HepG2 (cell line): ENCODE results near the gene CHD9. TPM values are rescaled to one million over a fixed set of nuclear protein-coding genes. Genes with fewer than 3 reads are reported as not detected.

Source experiments
- ATAC-seq: fragments of 200-7000 bp; cut with Tn5 transposase; 3 replicates; pipeline ENCODE4 v1.9.1; 2020; ENCODE audit warnings: mild to moderate bottlenecking, moderate library complexity
- BruUV-seq: library from RNA; stranded (reverse); fragments of 400-500 nt; replicated peaks from 2 replicates; lab custom pipeline; 2021; lab: Mats Ljungman, UMichigan
- CTCF ChIA-PET: fragments of 300-600 bp; formaldehyde crosslinking; extraction: SDS; loops from one replicate; lab custom pipeline; 2021; ENCODE audit warnings: low total read pairs, inconsistent platforms, low intra/inter-chr PET ratio; lab: Yijun Ruan, JAX
- POLR2A ChIA-PET: fragments of 350-600 bp; sonication (Branson Sonifier 250); formaldehyde crosslinking; loops from one replicate; lab custom pipeline; 2020; ENCODE audit warnings: antibody characterized with exemption, inconsistent platforms; lab: Yijun Ruan, JAX
- DNase-seq: peaks from one replicate; pipeline ENCODE4 v3.0.0-alpha.2; 2015; ENCODE audit warnings: low spot score
- FAIRE-seq: peaks from 3 replicates; lab custom pipeline; 2011; peaks lifted over from hg19 to GRCh38; lab: Jason Lieb, UNC
- H2AFZ ChIP-seq: one replicate; pipeline ENCODE4 v1.6.1; 2011; ENCODE audit warnings: low read length, inconsistent platforms
- H3K27ac ChIP-seq: fragments of 300-600 bp; 3 replicates; pipeline ENCODE4 v1.8.0; 2011; ENCODE audit warnings: mixed run types, mild to moderate bottlenecking, mixed read lengths, low read length, inconsistent platforms; ENCODE audit not compliant: insufficient read depth; ENCODE audit errors: extremely low read length
- H3K27me3 ChIP-seq, 2 experiments: fragments of 200-600 bp in 1 of 2; 2 replicates in 1 of 2; 3 replicates in 1 of 2; pipeline versions ENCODE4 v1.6.0 to v1.8.0; 2011; ENCODE audit warnings: low read length in 2 of 2, mild to moderate bottlenecking in 2 of 2, moderate library complexity in 2 of 2, inconsistent platforms in 1 of 2; ENCODE audit not compliant: insufficient read depth in 2 of 2, control insufficient read depth in 1 of 2
- H3K36me3 ChIP-seq, 2 experiments: fragments of 200-600 bp in 1 of 2; replicated peaks in 1 of 2; 2 replicates in 1 of 2; 3 replicates in 1 of 2; pipeline versions ENCODE4 v1.5.1 to v1.8.0; 2011; ENCODE audit warnings: low read length in 2 of 2, inconsistent platforms in 1 of 2; ENCODE audit not compliant: insufficient read depth in 2 of 2, control insufficient read depth in 1 of 2
- H3K4me1 ChIP-seq: 2 replicates; pipeline ENCODE4 v1.5.1; 2012; ENCODE audit warnings: low read length, inconsistent platforms; ENCODE audit not compliant: insufficient read depth
- H3K4me2 ChIP-seq: 2 replicates; pipeline ENCODE4 v1.6.0; 2011; ENCODE audit warnings: low read depth, low read length, inconsistent platforms
- H3K4me3 ChIP-seq, 3 experiments: fragments of 200-600 bp in 1 of 3; sonication (generic), shearing (Covaris generic) in 1 of 3; replicated peaks in 1 of 3; 2 replicates each; pipeline ENCODE4 v1.5.1; 2011 to 2016; ENCODE audit warnings: low read length in 3 of 3, inconsistent platforms in 2 of 3, low read depth in 2 of 3, mild to moderate bottlenecking in 2 of 3, control low read depth in 1 of 3, mixed read lengths in 1 of 3; ENCODE audit not compliant: insufficient read depth in 1 of 3
- H3K79me2 ChIP-seq: one replicate; pipeline ENCODE4 v1.6.1; 2011; ENCODE audit warnings: low read length, inconsistent platforms; ENCODE audit not compliant: insufficient read depth
- H3K9ac ChIP-seq: 2 replicates; pipeline ENCODE4 v1.6.0; 2011; ENCODE audit warnings: mild to moderate bottlenecking, low read depth, low read length, inconsistent platforms; ENCODE audit not compliant: insufficient read depth
- H3K9me3 ChIP-seq: 2 replicates; pipeline ENCODE4 v1.5.1; 2012; ENCODE audit warnings: mild to moderate bottlenecking, low read length
- H4K20me1 ChIP-seq: 2 replicates; pipeline ENCODE4 v1.6.0; 2011; ENCODE audit warnings: inconsistent platforms, mild to moderate bottlenecking, low read length, moderate library complexity; ENCODE audit not compliant: insufficient read depth
- KAT2B ChIP-seq: fragments of 150-350 bp; IDR thresholded peaks from 2 replicates; pipeline ENCODE4 v1.6.1; 2014; ENCODE audit warnings: low read depth, low read length, borderline replicate concordance
- MAFF ChIP-seq: IDR thresholded peaks from 2 replicates; pipeline ENCODE4 v1.6.1; 2011; ENCODE audit warnings: low read depth, low read length, improper control_type of control experiment
- MLX ChIP-seq: IDR thresholded peaks from 2 replicates; pipeline ENCODE4 v1.6.1; 2016
- MTA3 ChIP-seq: sonication (generic); formaldehyde crosslinking; IDR thresholded peaks from 2 replicates; pipeline ENCODE4 v1.4.0; 2020; ENCODE audit warnings: missing genetic modification reagents
- NRL ChIP-seq: sonication (generic); formaldehyde crosslinking; IDR thresholded peaks from 2 replicates; pipeline ENCODE4 v1.5.0; 2020; ENCODE audit warnings: missing genetic modification reagents, mild to moderate bottlenecking, moderate library complexity, borderline replicate concordance
- SOX5 ChIP-seq: IDR thresholded peaks from 2 replicates; pipeline ENCODE4 v1.6.1; 2016; ENCODE audit warnings: borderline replicate concordance
- SPEN ChIP-seq: sonication (generic); formaldehyde crosslinking; IDR thresholded peaks from 2 replicates; pipeline ENCODE4 v1.5.1; 2020; ENCODE audit warnings: low read depth, mild to moderate bottlenecking, missing genetic modification reagents
- SYNCRIP ChIP-seq: fragments of 200-400 bp; formaldehyde crosslinking; IDR thresholded peaks from 2 replicates; pipeline ENCODE4 v1.6.1; 2018; ENCODE audit warnings: mild to moderate bottlenecking, low read depth, low read length; ENCODE audit not compliant: insufficient read depth
- TBX2 ChIP-seq: sonication (generic); formaldehyde crosslinking; IDR thresholded peaks from 2 replicates; pipeline ENCODE4 v1.5.0; 2020; ENCODE audit warnings: missing genetic modification reagents, mild to moderate bottlenecking, borderline replicate concordance
- TEAD2 ChIP-seq: sonication (generic); formaldehyde crosslinking; IDR thresholded peaks from 2 replicates; pipeline ENCODE4 v1.9.0; 2021; ENCODE audit warnings: missing genetic modification reagents
- TOPORS ChIP-seq: sonication (generic); formaldehyde crosslinking; IDR thresholded peaks from 2 replicates; pipeline ENCODE4 v1.8.0; 2023; ENCODE audit warnings: mild to moderate bottlenecking, missing genetic modification reagents
- ZNF17 ChIP-seq: sonication (generic); formaldehyde crosslinking; IDR thresholded peaks from 2 replicates; pipeline ENCODE4 v1.5.0; 2020; ENCODE audit warnings: mild to moderate bottlenecking, missing genetic modification reagents
- ZNF317 ChIP-seq: sonication (generic); formaldehyde crosslinking; IDR thresholded peaks from 2 replicates; pipeline ENCODE4 v1.5.0; 2020; ENCODE audit warnings: mild to moderate bottlenecking, missing genetic modification reagents
- ZNF883 ChIP-seq: sonication (generic); formaldehyde crosslinking; IDR thresholded peaks from 2 replicates; pipeline ENCODE4 v1.5.1; 2020; ENCODE audit warnings: mild to moderate bottlenecking, missing genetic modification reagents; ENCODE audit errors: not compliant biosample characterization
- WGBS: methylation state at CpG from one replicate; pipeline ENCODE4 v1.1.6; 2017; ENCODE audit warnings: low lambda C conversion rate; 5-methylcytosine and 5-hydroxymethylcytosine counted together
- in situ Hi-C: cut with HindIII; loops from 2 replicates; pipeline ENCODE4 v1.10.0; 2017; ENCODE audit warnings: low pct_unique_long_range_greater_than_20kb; ENCODE audit not compliant: extremely low pct_ligation_motif_present
- intact Hi-C: fragments of 100-400 bp; cut with micrococcal nuclease; formaldehyde crosslinking; loops from one replicate; pipeline ENCODE4 v1.10.0; 2022; ENCODE audit not compliant: unreplicated experiment
- polyA plus RNA-seq, 8 experiments: library from polyadenylated mRNA; depleted of rRNA in 3 of 8; stranded (reverse) in 7 of 8; unstranded in 1 of 8; fragments of >200 nt; fragmentation: Illumina TruSeq in 4 of 8; extraction: Trizol in 4 of 8; gene quantifications; 2 replicates each; pipeline versions ENCODE4 v1.2.1 to v1.2.3, GENCODE V29; 2011 to 2016; ENCODE audit warnings: low read depth in 4 of 8, missing spikeins in 1 of 8, mixed read lengths in 1 of 8; ENCODE audit not compliant: insufficient read depth in 1 of 8
- total RNA-seq, 5 experiments: library from RNA; depleted of rRNA; stranded (reverse); fragments of >200 nt; fragmentation: Illumina TruSeq; extraction: Trizol; gene quantifications; 2 replicates each; pipeline ENCODE4 v1.2.3, GENCODE V29; 2016; ENCODE audit warnings: low read depth in 1 of 5
- TF ChIP-seq, protein P1 (sequence below): sonication (generic); formaldehyde crosslinking; IDR thresholded peaks from 2 replicates; pipeline ENCODE4 v1.8.1; 2023; ENCODE audit warnings: missing genetic modification reagents, inconsistent platforms, borderline replicate concordance

Gene CHD9
- total and polyA plus RNA-seq, 2 of the 13 experiments (the other 11 are each of a cell fraction or from before 2014, with no cell fraction given): 23.4 to 27.7 TPM

DNA sequence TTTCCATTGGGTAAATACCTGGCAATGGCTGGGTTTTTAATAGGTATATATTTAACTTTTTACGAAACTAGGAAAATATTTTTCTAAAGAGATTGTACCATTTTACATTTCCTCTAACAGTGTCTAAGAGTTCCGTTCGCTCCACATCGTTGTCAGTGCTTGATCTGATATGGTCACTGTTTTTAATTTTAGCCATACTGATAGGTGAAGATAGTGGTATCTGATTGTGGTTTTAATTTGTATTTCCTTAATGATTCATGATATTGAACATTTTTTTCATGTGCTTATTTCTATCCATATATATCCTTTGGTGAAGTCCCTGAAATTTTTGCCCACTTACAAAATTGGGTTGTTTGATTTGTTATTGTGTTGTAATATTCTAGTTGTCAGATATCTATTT is 117.7 kb downstream of the CHD9 start:
- TF ChIP-seq MTA3 (CRISPR knock-in tag) (no peak), SPEN (CRISPR knock-in tag) (no peak), NRL (CRISPR knock-in tag) (no peak), ZNF17 (CRISPR knock-in tag) (no peak), MAFF (no peak), ZNF883 (CRISPR knock-in tag) (no peak), TEAD2 (CRISPR knock-in tag) (no peak)
- Histone ChIP-seq H3K4me2 (no peak overlapping the region), H3K79me2 (peaks cover 10% of the 10 kb centered on the region), H3K4me3 (no peak overlapping the region), H3K9me3 (no peaks in the 10 kb centered on the region), H3K36me3 (peaks cover 2 to 6% of the 10 kb centered on the region in 2 experiments; a peak in 2 of 5 replicates), H3K27me3 (no peaks in the 10 kb centered on the region), H3K4me1 (no peaks in the 10 kb centered on the region), H4K20me1 (no peaks in the 10 kb centered on the region), H2AFZ (no peak overlapping the region), H3K27ac (no peak overlapping the region), H3K9ac (no peak overlapping the region)
- DNase-seq (no peak), ATAC-seq (no peak), FAIRE-seq (no peak)
- 96% methylated on average over 4 of the region's 4 CpGs for WGBS
- ChIA-PET CTCF (no interaction called here), POLR2A (no interaction called here)
- in situ Hi-C loops: no loop called here
- intact Hi-C loops: no loop called here
- no TSS peak for BruUV-seq

- Histone ChIP-seq H3K27ac (no peak overlapping the region), H3K9ac (no peak overlapping the region), H3K4me3 (no peak overlapping the region), H3K27me3 (no peaks in the 10 kb centered on the region), H3K79me2 (peaks cover 7% of the 10 kb centered on the region)
- intact Hi-C loops: no loop called here
- in situ Hi-C loops: no loop called here
- CTCF ChIA-PET: no interaction called here
- TF ChIP-seq TOPORS (CRISPR knock-in tag) (no peak), TBX2 (CRISPR knock-in tag) (no peak), SOX5 (CRISPR knock-in tag) (no peak), KAT2B (no peak), SYNCRIP (no peak), ZNF17 (CRISPR knock-in tag) (no peak), ZNF317 (CRISPR knock-in tag) (no peak), MLX (CRISPR knock-in tag) (no peak)
- TF ChIP-seq, protein P1, sequence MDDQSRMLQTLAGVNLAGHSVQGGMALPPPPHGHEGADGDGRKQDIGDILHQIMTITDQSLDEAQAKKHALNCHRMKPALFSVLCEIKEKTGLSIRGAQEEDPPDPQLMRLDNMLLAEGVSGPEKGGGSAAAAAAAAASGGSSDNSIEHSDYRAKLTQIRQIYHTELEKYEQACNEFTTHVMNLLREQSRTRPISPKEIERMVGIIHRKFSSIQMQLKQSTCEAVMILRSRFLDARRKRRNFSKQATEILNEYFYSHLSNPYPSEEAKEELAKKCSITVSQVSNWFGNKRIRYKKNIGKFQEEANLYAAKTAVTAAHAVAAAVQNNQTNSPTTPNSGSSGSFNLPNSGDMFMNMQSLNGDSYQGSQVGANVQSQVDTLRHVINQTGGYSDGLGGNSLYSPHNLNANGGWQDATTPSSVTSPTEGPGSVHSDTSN (CRISPR knock-in tag): no peak
- TF ChIP-seq, all 625 proteins: peak for 0
- H2AFZ ChIP-seq: no peak overlapping the region
- no peaks in the 10 kb centered on the region for H3K9me3 ChIP-seq
- FAIRE-seq: no peak
- ATAC-seq: no peak
- WGBS: 91% methylated on average over 1 of the region's 1 CpG
- H3K4me1 ChIP-seq: no peaks in the 10 kb centered on the region
- H3K36me3 ChIP-seq: peaks cover 3 to 6% of the 10 kb centered on the region in 2 experiments; a peak in 2 of 5 replicates
- DNase-seq: no peak
- no TSS peak for BruUV-seq
- H3K4me2 ChIP-seq: no peak overlapping the region
- no peaks in the 10 kb centered on the region for H4K20me1 ChIP-seq
- POLR2A ChIA-PET: no interaction called here
These were observed 120.3 kb downstream of the CHD9 start for GRCh38 chr16:53175118-53175517.
